ENCODE results near the gene ZNF638.

- TF ChIP-seq CTCF (IDR thresholded peaks at IDR 0.05; ENCODE audit: extremely low read depth in 1 of 2, insufficient read depth in 1 of 2, low read depth in 1 of 2, low read length in 2 of 2) = no peak
- TF ChIP-seq EZH2 (IDR thresholded peaks at IDR 0.05; ENCODE audit: borderline replicate concordance, low read depth, low read length, severe bottlenecking) = no peak
- no peak for TF ChIP-seq POLR2A (IDR thresholded peaks at IDR 0.05; ENCODE audit: low read depth, low read length)
- TF ChIP-seq, protein P1, sequence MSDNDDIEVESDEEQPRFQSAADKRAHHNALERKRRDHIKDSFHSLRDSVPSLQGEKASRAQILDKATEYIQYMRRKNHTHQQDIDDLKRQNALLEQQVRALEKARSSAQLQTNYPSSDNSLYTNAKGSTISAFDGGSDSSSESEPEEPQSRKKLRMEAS (IDR thresholded peaks at IDR 0.05; ENCODE audit: insufficient read depth, insufficient read length) = no peak
These were observed 132.8 kb downstream of the ZNF638 start for GRCh38 chr2:71464389-71464788.

Measured in endothelial cell of umbilical vein (primary cell).